Sigmoid colon (tissue), 7 donors: ENCODE data around the gene STUB1. TPM values are rescaled to one million over a fixed set of nuclear protein-coding genes. Genes with fewer than 3 reads are reported as not detected.

ENCODE experiments used
- DNase-seq: peaks from one replicate; pipeline ENCODE4 v3.0.0-alpha.2; 2019
- H3K27ac ChIP-seq, 4 donors: fragments of 200-600 bp; sonication (generic); one replicate each; pipeline ENCODE4 v1.5.1; 2016 to 2019; ENCODE audit warnings: mild to moderate bottlenecking in 1 of 4
- H3K27me3 ChIP-seq, 3 donors: fragments of 200-600 bp; sonication (generic); one replicate each; pipeline ENCODE4 v1.5.1; 2019; ENCODE audit warnings: mild to moderate bottlenecking in 1 of 3
- H3K36me3 ChIP-seq, 4 donors: fragments of 200-600 bp; sonication (generic); one replicate each; pipeline ENCODE4 v1.5.1; 2016 to 2019
- H3K4me1 ChIP-seq, 4 donors: fragments of 200-600 bp; sonication (generic); one replicate each; pipeline ENCODE4 v1.5.1; 2017 to 2019
- H3K4me3 ChIP-seq, 4 donors: fragments of 200-600 bp; sonication (generic); one replicate each; pipeline ENCODE4 v1.5.1; 2017 to 2019; ENCODE audit warnings: mild to moderate bottlenecking in 2 of 4, moderate library complexity in 1 of 4
- H3K9me3 ChIP-seq, 4 donors: fragments of 200-600 bp in 3 of 4; sonication (generic) in 3 of 4; one replicate each; pipeline versions ENCODE4 v1.5.1 to v1.6.1; 2013 to 2019
- CTCF ChIP-seq, 4 experiments: fragments of 450-650 bp in 3 of 4; fragments of 200-600 bp in 1 of 4; IDR thresholded peaks; one replicate each; pipeline ENCODE4 v1.5.1; 2016 to 2019; ENCODE audit warnings: antibody characterized with exemption in 4 of 4, mild to moderate bottlenecking in 3 of 4, moderate library complexity in 2 of 4
- EP300 ChIP-seq, 4 donors: sonication (generic); formaldehyde crosslinking; IDR thresholded peaks; one replicate each; pipeline ENCODE4 v1.6.1; 2017; ENCODE audit warnings: antibody characterized with exemption in 4 of 4
- POLR2A ChIP-seq, 2 donors: fragments of 450-650 bp; IDR thresholded peaks; one replicate each; pipeline ENCODE4 v1.6.1; 2016; ENCODE audit warnings: antibody characterized with exemption in 2 of 2, mild to moderate bottlenecking in 2 of 2, moderate library complexity in 2 of 2
- POLR2AphosphoS5 ChIP-seq, 4 donors: sonication (generic); formaldehyde crosslinking; IDR thresholded peaks; one replicate each; pipeline ENCODE4 v1.6.1; 2017; ENCODE audit warnings: antibody characterized with exemption in 4 of 4
- WGBS, 2 donors: extraction: QIAGEN DNeasy Blood & Tissue Kit; methylation state at CpG; one replicate each; pipeline ENCODE4 v1.1.7; 2013; 5-methylcytosine and 5-hydroxymethylcytosine counted together
- intact Hi-C: fragments of 100-400 bp; cut with DNase I; formaldehyde crosslinking; loops from one replicate; pipeline ENCODE4 v1.15.1; 2023
- polyA plus RNA-seq, 3 donors: library from polyadenylated mRNA; stranded (reverse); fragments of 200-250 nt; gene quantifications; one replicate each; pipeline ENCODE4 v1.2.3, GENCODE V29; 2013
- total RNA-seq, 4 donors: library from RNA; depleted of rRNA; stranded (reverse); fragments of >200 nt; gene quantifications; one replicate each; pipeline ENCODE4 v1.1.0, GENCODE V29; 2016
- donor health status: healthy with polysubstance abuse.
- donor health status: Bipolar disorder and iron deficiency.
- donor health status: healthy.

Gene STUB1
- total and polyA plus RNA-seq, 7 donors = 104 to 183 (median 136) TPM

DNA sequence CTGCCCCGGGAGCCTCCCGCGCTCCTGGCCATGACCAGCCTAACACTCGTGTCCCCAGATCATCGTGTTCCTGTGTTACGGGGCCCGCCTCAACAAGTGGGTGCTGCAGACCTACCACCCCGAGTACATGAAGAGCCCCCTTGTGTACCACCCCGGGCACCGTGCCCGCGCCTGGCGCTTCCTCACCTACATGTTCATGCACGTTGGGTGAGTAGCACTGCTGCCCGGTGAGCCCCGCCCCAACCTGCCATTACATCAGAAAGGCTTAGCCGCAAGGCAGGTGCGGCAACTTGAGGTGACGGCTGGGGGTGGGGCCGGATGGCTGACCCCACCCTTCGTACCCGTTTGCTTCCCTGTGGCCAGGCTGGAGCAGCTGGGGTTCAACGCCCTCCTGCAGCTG, 3.3 kb upstream of the STUB1 start:
- H3K27ac ChIP-seq = no peak overlapping the region
- H3K36me3 ChIP-seq = peaks cover 15 to 27% (median 19%) of the 10 kb centered on the region in 4 donors
- H3K9me3 ChIP-seq = no peaks in the 10 kb centered on the region
- TF ChIP-seq POLR2A (IDR thresholded peaks at IDR 0.05) (peak in 1 of 2 donors; percentile 19), POLR2AphosphoS5 (IDR thresholded peaks at IDR 0.05) (no peak), EP300 (IDR thresholded peaks at IDR 0.05) (no peak)
- no peak for DNase-seq
- intact Hi-C loops = no loop called here
- WGBS, 2 donors = 16 to 52% methylated on average over 23 of the region's 23 CpGs
- no peaks in the 10 kb centered on the region for H3K27me3 ChIP-seq
- H3K4me3 ChIP-seq = no peak overlapping the region
- H3K4me1 ChIP-seq = peaks cover 0 to 44% (median 34%) of the 10 kb centered on the region in 4 donors

DNA sequence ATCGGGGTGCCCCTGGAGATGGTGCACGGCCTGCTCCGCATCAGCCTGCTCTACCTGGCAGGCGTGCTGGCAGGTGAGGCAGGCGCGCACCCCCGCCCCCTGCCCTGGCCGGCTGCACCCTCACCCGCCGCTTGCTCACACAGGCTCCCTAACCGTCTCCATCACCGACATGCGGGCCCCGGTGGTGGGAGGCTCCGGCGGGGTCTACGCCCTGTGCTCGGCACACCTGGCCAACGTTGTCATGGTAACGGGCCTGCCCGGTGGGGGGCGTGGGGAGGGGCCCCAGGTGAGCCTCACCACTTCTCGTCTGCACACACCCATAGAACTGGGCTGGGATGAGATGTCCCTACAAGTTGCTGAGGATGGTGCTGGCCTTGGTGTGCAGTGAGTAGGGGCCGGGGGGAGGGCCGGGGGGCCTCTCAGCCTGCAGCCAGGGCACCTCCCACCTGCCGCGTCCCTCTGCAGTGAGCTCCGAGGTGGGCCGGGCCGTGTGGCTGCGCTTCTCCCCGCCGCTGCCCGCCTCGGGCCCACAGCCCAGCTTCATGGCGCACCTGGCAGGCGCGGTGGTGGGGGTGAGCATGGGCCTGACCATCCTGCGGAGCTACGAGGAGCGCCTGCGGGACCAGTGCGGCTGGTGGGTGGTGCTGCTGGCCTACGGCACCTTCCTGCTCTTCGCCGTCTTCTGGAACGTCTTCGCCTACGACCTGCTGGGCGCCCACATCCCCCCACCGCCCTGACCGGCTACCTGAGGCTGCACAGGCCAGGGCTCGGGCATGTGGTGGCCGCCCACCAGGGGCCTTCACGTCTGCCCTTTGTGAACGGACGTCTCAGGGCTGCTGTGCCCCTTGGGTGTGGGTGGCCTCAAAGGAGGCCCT, 2.7 kb upstream of the STUB1 start:
- no peak overlapping the region for H3K4me3 ChIP-seq
- no peak for DNase-seq
- no peak overlapping the region for H3K27ac ChIP-seq
- H3K36me3 ChIP-seq = peaks cover 15 to 27% (median 19%) of the 10 kb centered on the region in 4 donors
- TF ChIP-seq EP300 (IDR thresholded peaks at IDR 0.05) = no peak
- no peak for TF ChIP-seq POLR2AphosphoS5 (IDR thresholded peaks at IDR 0.05)
- no peak for TF ChIP-seq POLR2A (IDR thresholded peaks at IDR 0.05)
- no peak for TF ChIP-seq CTCF (IDR thresholded peaks at IDR 0.05)
- WGBS, 2 donors = 49 to 63% methylated on average over 57 of the region's 57 CpGs
- H3K27me3 ChIP-seq = no peaks in the 10 kb centered on the region
- H3K4me1 ChIP-seq = peaks cover 0 to 50% (median 40%) of the 10 kb centered on the region in 4 donors
- no peaks in the 10 kb centered on the region for H3K9me3 ChIP-seq
- intact Hi-C loops = no loop called here

GRCh38 chr16:678209-678857, 1.9 kb upstream of the STUB1 start:
- Histone ChIP-seq H3K27me3 (no peaks in the 10 kb centered on the region), H3K9me3 (no peaks in the 10 kb centered on the region), H3K27ac (peak overlapping the region in 1 of 4 donors; percentile 99), H3K36me3 (peaks cover 14 to 27% (median 18%) of the 10 kb centered on the region in 4 donors), H3K4me1 (peaks cover 0 to 58% (median 48%) of the 10 kb centered on the region in 4 donors), H3K4me3 (no peak overlapping the region)
- DNase-seq = no peak
- intact Hi-C loops = no loop called here
- 76 to 79% methylated on average over 21 of the region's 21 CpGs for WGBS, 2 donors
- TF ChIP-seq CTCF (IDR thresholded peaks at IDR 0.05) (no peak), EP300 (IDR thresholded peaks at IDR 0.05) (no peak), POLR2A (IDR thresholded peaks at IDR 0.05) (no peak), POLR2AphosphoS5 (IDR thresholded peaks at IDR 0.05) (no peak)

GRCh38 chr16:678858-679813, 1.1 kb upstream of the STUB1 start:
- peak; percentile 90 for DNase-seq
- no peak for TF ChIP-seq CTCF (IDR thresholded peaks at IDR 0.05)
- no peak for TF ChIP-seq POLR2A (IDR thresholded peaks at IDR 0.05)
- TF ChIP-seq EP300 (IDR thresholded peaks at IDR 0.05) = no peak
- no peak for TF ChIP-seq POLR2AphosphoS5 (IDR thresholded peaks at IDR 0.05)
- WGBS, 2 donors = 25 to 27% methylated on average over 51 to 52 of the region's 52 CpGs
- H3K27me3 ChIP-seq = no peaks in the 10 kb centered on the region
- H3K4me3 ChIP-seq = peak overlapping the region; percentile 17 to 95 (median 86)
- intact Hi-C loops = no loop called here
- H3K4me1 ChIP-seq = peaks cover 0 to 64% (median 55%) of the 10 kb centered on the region in 4 donors
- peaks cover 14 to 19% (median 17%) of the 10 kb centered on the region in 4 donors for H3K36me3 ChIP-seq
- peak overlapping the region; percentile 94 to 99 (median 96) for H3K27ac ChIP-seq
- H3K9me3 ChIP-seq = no peaks in the 10 kb centered on the region
